Upper lobe of left lung (tissue), 4 donors: ENCODE measurements around the gene CORO1A.

Experiments used
- POLR2AphosphoS5 ChIP-seq, 2 donors: sonication (generic); formaldehyde crosslinking; IDR thresholded peaks; one replicate each; pipeline ENCODE4 v1.5.1; 2017; ENCODE audit warnings: antibody characterized with exemption in 2 of 2
- TF ChIP-seq, protein P1 (sequence below), 6 experiments: fragments of 450-650 bp in 4 of 6; fragments of 200-600 bp in 2 of 6; sonication (generic) in 2 of 6; IDR thresholded peaks; one replicate each; pipeline ENCODE4 v1.5.1; 2016 to 2019; ENCODE audit warnings: antibody characterized with exemption in 6 of 6

DNA sequence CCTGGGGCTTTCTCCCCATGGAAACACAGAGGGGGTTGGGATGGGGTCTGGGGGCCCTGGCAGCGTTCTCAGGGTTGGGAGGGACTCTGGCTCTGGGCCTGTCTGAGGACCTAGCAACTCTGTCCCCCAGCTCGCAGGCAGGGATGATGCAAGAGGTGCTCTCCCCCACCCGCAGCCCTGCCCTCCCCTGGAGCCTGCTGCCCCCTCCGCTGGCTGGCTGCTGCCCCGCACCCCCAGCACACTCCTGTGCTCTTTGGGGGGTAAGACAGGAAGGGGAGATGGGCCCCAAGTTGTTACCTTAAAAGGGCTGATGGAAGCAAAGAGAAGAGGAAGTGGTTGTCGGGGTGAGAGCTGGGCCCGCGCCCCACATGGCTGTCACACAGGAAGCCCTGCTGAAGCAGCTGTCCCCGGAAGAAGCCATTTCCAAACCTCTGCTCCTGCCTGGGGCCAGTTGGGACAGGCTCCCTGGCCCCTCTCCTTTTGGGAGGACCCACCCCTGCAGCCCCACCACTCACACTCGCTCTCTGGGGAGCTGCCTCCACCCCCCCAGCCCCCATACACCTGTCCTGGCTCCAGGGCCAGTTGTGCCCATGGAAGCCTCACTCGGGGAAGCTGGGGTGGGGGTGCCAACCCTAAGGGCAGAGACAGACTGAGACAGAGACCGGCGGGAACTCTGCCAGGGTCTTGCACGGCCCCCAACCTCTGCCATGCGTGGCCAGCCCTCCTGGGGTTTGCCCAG lies 2.5 kb downstream of the CORO1A start:
- TF ChIP-seq, protein P1, sequence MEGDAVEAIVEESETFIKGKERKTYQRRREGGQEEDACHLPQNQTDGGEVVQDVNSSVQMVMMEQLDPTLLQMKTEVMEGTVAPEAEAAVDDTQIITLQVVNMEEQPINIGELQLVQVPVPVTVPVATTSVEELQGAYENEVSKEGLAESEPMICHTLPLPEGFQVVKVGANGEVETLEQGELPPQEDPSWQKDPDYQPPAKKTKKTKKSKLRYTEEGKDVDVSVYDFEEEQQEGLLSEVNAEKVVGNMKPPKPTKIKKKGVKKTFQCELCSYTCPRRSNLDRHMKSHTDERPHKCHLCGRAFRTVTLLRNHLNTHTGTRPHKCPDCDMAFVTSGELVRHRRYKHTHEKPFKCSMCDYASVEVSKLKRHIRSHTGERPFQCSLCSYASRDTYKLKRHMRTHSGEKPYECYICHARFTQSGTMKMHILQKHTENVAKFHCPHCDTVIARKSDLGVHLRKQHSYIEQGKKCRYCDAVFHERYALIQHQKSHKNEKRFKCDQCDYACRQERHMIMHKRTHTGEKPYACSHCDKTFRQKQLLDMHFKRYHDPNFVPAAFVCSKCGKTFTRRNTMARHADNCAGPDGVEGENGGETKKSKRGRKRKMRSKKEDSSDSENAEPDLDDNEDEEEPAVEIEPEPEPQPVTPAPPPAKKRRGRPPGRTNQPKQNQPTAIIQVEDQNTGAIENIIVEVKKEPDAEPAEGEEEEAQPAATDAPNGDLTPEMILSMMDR (IDR thresholded peaks at IDR 0.05) = no peak
- peak; percentile 19 to 40 for TF ChIP-seq POLR2AphosphoS5 (IDR thresholded peaks at IDR 0.05)
